NCI-H128 (cell line): ENCODE results near the gene DVL2.

ENCODE experiments used
- DNase-seq: peaks from one replicate; lab custom pipeline; 2025; ENCODE audit not compliant: unreplicated experiment; lab: John Stamatoyannopoulos, UW

DVL2 gene

DNA sequence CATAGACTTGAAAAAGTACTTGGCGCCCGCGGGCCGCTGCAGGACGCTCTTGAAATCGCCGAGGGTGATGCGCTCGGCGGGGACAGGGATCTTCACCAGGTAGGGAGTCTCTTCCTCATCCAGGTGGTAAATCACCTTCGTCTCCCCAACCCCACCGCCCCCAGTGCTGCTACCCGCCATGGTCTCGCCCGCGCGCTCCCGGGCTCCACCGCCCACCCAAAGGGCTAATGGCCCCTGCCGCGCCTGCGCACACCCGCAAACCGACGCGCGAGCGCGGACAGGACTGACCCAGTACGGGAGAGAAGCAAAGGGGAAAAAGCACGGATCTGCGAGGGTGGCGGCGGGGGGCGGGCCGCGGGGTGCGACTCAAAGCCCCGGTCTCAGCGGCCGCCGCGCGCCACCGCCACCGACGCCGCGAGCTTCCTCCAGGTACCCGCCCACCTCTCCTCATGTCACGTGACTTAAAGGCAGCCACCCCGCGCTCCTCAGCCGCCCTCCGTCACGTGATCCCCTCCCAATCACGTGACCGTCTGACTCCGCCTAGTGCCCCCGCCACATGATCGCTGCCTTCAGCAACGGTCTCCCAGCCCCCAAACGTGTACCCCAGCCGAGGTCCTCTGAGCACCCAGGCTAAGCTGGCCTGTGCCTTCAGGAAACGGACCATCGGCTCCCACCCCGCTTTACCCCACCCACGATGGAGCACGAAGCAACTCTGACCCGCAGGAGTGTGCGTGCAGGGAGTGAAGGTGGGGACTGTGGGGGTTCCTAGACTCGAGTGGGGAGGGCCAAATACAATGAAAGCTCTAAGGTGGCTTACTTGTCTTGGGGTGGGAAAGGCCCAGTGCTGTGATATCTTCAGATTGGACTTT, at the start of gene DVL2:
Gene DVL2 (minus strand): TSS at position 435 of the 869 bp plus-strand sequence. CDS start 255 bp downstream, at position 180.
- peak; percentile 74 for DNase-seq

- DNase-seq = no peak
Measured at GRCh38 chr17:7283471-7284216, 49.3 kb upstream of the DVL2 start.

GRCh38 chr17:7282752-7283321, 48.5 kb upstream of the DVL2 start:
- DNase-seq = no peak

DNA sequence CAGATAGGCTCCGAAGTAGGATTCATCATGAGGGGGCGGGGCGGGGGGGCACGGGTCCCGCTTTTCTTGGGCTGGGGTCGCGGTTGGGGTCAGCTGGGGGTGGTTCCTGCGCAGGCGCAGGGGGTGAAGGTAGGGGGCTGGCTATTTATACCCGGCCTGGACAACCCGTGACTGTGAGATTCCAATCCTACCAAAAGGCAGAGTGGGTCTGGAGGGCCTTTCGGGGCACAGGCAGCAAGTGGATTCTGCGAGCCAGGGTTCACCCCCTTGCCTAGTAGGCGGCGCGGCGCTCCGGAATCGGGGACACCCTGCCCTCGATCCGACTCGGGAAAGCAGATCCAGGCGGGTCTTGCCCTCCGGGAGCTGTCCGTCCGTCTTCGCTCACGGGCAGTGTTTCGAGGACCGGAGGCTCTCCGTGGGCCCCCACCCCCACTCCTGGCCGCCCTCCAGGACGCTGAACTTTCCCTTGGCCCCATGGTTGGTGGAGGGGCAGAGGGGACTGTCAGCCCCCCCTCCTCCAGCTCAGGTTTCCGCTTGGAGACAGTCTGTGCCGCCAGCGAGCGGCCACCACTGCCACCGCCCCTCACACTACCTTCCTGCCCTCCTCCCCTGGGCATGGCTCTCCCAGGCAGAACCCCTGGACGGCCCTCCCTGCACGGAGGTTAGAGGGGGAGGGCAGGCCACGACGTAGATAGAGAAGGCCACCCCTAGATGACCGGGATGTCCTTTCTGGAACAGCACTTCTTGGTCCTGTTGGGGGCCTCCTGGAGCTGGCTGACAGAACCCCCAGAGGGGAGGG, 47.8 kb upstream of the DVL2 start:
- no peak for DNase-seq

- DNase-seq = peak; percentile 83
Measured at GRCh38 chr17:7281074-7281952, 47.0 kb upstream of the DVL2 start, which contains the start of gene SLC2A4. TSS of gene SLC2A4 (plus strand) at chr17:7281718. CDS start at chr17:7281935, 217 bp downstream.

DNA sequence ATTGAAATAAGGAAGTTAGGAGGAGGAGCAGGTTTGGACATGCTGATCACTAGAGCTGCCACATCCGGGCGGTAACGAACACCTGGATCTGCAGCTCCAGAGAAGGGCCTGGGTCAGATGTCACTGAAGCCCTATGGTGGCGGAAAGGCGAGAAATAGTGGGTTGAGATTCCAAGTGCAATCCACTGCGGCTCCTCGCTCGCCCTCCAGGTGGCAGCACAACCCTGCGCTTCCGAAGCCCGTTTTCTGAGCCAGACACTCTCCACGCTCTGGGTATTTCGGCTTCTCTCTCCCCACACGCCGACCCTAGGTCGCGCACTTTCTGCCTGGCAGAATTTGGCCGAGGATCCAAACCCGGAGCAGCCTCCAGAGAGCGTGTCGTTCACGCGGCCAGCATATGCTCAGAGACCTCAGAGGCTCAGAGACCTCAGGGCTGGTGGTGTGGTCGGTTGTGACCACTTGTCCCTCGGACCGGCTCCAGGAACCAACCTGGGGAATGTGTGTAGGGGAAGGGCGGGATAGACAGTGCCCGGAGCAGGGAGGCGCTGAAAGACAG, 46.3 kb upstream of the DVL2 start:
- peak; percentile 58 for DNase-seq

GRCh38 chr17:7279448-7279847, 45.1 kb upstream of the DVL2 start:
- no peak for DNase-seq

- no peak for DNase-seq
Measured at GRCh38 chr17:7266784-7267183, 32.5 kb upstream of the DVL2 start.

DNA sequence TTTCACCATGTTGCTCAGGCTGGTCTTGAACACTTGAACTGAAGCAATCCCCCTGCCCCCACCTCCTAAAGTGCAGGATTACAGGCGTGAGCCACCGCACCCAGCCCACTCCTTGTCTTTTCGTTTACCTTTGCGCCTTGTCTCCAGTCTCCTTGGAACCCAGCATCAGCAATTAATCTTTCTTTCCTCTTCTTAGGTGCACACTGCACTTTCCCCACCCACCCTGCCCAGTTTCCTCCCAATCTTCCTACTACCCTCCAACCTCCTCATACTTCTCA, 29.4 kb upstream of the DVL2 start:
- DNase-seq = no peak

DNA sequence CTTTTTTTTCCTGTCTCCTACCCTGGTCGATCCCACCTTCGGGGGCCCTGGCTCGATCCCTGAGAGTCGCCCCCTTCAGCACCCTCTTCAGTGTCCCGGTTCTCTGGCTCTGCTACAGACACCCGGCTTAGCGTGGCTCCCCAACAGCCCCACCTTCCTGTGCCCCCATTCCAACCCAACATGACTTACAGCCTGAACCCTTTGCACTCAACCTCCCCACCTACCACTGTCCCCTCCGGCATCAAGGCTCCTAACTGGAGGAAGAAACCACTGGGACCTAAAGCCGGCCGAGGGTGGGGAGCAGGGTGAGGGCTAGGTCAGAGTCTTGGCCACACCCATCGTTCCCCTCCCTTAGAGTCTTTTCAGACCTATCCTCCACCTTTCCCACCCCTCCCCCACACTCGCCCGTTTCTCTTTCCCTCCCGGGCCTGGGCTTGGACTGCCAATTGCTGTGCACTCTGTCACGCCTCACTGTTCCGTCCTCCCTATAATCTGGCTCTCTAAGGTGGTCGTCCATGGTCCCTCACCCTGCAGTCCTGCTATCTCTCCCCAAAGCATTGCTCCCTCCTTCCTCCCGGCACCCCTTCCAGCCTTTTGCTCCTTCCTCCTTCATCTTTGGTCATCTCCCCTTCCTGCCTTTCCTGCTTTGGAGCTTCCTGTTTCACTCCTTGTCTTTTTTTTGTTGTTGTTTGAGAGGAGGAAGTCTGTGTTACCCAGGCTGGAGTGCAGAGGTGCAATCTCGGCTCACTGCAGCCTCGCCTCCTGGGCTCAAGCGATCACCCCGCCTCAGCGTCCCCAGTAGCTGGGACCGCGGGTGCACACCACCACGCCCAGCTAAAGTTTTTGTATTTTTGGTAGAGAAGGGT, 28.9 kb upstream of the DVL2 start:
- DNase-seq = no peak

DNA sequence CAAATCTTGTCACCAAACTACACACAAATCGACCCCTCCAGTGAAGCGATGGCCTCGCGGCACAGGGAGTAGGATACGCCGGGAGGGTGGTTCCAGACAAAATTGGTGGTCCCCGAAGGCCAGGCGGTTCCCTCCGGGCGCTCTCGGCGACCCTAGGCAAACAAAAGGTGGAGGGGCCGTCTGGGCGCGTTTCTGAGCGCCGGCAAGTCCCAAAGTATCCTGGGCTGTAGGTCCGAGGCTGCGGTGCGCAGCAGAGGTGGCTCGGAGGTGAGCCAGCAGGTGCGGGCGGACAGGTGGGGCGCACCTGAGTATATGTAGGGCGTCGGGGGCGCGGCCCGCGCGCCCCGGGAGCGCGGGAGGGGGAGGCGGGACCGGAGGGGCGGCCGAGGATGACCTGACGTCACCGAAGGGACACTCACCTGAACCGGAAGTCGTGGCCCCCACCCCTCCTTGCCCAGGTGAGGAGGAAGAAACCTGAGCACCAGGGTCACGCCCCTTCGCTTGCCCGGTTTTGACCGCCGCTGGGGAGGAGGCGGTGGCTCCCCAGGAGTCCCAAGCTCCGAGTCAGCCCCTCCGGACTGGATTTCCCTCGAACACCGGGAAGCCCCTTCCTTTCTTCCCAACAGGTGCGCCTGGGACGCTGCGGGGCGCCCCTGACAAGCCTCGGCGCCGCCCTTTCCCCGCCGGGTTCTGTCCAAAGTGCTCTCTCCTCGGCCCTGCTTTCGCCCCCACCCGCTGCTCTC, 28.0 kb upstream of the DVL2 start, which contains the start of gene CLDN7:
Gene CLDN7 (minus strand): TSS at position 287 of the 743 bp plus-strand sequence. CDS start 435 bp downstream, outside the sequence.
- DNase-seq = peak; percentile 56

GRCh38 chr17:7261379-7262191, 27.3 kb upstream of the DVL2 start:
- DNase-seq = no peak

GRCh38 chr17:7260651-7261378, 26.5 kb upstream of the DVL2 start:
- DNase-seq = no peak

DNA sequence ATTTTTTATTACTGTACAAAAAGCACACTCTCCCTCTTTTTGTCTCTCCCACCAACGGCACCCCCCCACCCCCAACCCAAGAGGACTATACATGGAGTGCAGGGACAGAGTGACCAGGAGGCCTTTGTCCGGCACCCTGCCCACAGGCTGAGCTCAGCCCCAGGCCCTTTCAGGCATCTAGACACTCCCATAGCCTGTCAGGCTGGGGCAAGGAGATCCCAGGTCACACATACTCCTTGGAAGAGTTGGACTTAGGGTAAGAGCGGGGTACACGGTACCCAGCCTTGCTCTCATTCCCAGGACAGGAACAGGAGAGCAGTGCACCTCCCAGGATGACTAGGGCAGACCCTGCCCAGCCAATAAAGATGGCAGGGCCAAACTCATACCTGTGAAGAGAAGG, 25.8 kb upstream of the DVL2 start:
- no peak for DNase-seq

GRCh38 chr17:7259555-7259889, 25.2 kb upstream of the DVL2 start:
- no peak for DNase-seq

DNA sequence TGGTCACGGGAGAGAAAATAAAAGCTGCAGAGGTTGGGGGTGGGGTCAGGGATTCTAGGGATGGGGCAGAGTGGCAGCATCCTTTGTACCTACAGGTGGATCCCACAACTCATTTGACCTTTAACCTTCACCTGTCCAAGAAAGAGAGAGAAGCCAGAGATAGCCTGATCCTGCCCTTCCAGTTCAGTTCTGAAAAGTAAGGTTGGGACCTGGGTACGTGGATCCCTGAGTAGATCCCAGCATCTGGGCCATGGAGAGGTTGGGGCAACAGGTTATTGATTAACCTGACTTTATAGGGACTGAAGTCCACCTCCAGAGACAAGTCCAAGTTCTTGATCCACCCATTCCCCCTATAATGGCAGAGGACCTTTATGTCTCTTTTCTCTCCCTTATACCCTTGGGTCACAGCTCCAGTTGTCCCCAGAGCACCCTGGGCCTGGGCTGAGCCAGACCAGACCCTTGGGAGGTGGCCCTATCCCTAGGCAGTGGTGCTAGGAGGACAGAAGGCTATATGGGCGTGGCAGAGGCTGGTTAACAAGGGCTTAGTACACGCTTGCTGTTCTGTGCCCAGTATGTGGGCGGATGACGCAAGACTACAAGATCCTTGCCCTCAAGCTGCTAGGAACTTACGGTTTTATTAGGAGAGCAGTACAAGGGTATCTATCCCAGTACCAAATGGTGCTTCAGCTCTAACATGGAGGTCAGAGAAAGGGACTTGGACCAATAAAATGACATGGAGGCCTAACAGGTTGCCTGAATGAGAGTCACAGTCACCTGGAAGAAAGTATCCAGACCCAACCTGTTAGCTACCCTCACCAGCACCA, 24.6 kb upstream of the DVL2 start:
- DNase-seq = no peak
